Measurements from ENCODE around the gene PLCZ1. TPM values are rescaled to one million over a fixed set of nuclear protein-coding genes. Genes with fewer than 3 reads are reported as not detected.

PLCZ1 gene
- total RNA-seq, 1 donor: not detected

GRCh38 chr12:18658179-18658578 lies 79.6 kb downstream of the PLCZ1 start:
- no peak overlapping the region for H3K4me3 ChIP-seq (ENCODE audit: low read depth, low read length)
- TF ChIP-seq, protein P1, sequence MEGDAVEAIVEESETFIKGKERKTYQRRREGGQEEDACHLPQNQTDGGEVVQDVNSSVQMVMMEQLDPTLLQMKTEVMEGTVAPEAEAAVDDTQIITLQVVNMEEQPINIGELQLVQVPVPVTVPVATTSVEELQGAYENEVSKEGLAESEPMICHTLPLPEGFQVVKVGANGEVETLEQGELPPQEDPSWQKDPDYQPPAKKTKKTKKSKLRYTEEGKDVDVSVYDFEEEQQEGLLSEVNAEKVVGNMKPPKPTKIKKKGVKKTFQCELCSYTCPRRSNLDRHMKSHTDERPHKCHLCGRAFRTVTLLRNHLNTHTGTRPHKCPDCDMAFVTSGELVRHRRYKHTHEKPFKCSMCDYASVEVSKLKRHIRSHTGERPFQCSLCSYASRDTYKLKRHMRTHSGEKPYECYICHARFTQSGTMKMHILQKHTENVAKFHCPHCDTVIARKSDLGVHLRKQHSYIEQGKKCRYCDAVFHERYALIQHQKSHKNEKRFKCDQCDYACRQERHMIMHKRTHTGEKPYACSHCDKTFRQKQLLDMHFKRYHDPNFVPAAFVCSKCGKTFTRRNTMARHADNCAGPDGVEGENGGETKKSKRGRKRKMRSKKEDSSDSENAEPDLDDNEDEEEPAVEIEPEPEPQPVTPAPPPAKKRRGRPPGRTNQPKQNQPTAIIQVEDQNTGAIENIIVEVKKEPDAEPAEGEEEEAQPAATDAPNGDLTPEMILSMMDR (IDR thresholded peaks at IDR 0.05; ENCODE audit: insufficient read depth, low read depth, low read length): no peak
- DNase-seq (ENCODE audit: low read depth): no peak

- TF ChIP-seq, protein P1 (IDR thresholded peaks at IDR 0.05; ENCODE audit: insufficient read depth, low read depth, low read length): no peak
- no peak for DNase-seq (ENCODE audit: low read depth)
- no peak overlapping the region for H3K4me3 ChIP-seq (ENCODE audit: low read depth, low read length)
These were observed 82.5 kb downstream of the PLCZ1 start for GRCh38 chr12:18655351-18655750.

DNA sequence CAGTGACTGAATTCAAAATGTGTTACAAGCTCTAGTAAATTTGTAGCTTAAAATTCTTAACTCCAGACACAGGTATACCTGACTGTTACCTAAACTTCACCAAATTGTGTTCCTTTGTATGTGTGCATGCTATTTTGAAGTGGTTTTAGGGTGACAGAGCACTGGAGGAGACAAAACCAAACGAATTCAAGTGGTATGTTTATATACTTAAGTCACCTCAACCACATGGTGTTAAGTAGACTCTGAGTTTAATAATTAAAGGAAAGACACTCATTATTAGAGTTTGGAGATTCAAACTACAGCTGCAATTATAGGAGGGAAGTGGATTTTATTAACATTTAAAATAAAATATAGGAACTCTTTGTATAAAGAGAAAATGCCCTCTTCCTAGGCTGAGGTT lies 84.3 kb downstream of the PLCZ1 start:
- no peak for DNase-seq (ENCODE audit: low read depth)
- H3K4me3 ChIP-seq (ENCODE audit: low read depth, low read length): no peak overlapping the region
- TF ChIP-seq, protein P1 (IDR thresholded peaks at IDR 0.05; ENCODE audit: insufficient read depth, low read depth, low read length): no peak

DNA sequence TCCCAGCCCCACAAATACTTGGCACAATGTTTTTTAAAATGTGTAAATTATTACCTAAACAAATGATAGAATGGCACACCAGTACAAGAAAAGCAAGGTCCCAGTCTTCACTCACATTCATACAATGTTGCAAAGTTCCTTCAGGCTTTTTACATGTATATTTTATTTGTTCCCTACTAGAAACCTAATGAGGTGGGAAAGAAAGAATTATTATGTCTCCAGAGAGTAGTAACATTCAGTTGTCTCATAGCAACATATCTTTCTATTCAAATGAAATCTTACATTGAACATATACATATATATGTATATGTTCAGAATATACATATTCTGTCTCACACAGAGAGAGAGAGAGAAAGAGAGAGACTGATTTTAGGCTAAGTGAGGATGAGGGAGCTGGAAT lies 85.2 kb downstream of the PLCZ1 start:
- TF ChIP-seq, protein P1 (IDR thresholded peaks at IDR 0.05; ENCODE audit: insufficient read depth, low read depth, low read length): no peak
- no peak overlapping the region for H3K4me3 ChIP-seq (ENCODE audit: low read depth, low read length)
- DNase-seq (ENCODE audit: low read depth): no peak

DNA sequence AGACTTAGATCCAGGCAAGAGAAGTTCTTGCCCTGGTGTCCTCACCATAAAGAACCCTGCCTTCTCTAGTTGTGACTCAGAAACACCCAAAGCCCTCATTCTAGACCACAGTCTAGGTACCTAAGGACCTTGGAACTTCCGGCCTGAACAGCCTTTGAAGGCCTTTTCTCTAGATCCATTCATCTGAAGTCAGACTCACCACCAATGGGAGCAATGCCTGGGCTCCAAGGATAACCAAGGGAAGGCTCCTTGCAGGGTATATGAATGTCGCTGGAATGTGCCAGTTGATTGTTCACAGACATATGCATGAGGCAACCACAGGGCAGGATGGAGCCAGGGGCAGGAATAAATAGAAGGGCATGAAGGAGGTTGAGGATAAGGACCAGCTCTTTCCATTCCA lies 86.3 kb downstream of the PLCZ1 start:
- TF ChIP-seq, protein P1 (IDR thresholded peaks at IDR 0.05; ENCODE audit: insufficient read depth, low read depth, low read length): no peak
- H3K4me3 ChIP-seq (ENCODE audit: low read depth, low read length): no peak overlapping the region
- DNase-seq (ENCODE audit: low read depth): no peak

GRCh38 chr12:18646286-18646890 lies 91.4 kb downstream of the PLCZ1 start:
- H3K4me3 ChIP-seq (ENCODE audit: low read depth, low read length): no peak overlapping the region
- TF ChIP-seq, protein P1 (IDR thresholded peaks at IDR 0.05; ENCODE audit: insufficient read depth, low read depth, low read length): no peak
- DNase-seq (ENCODE audit: low read depth): no peak

DNA sequence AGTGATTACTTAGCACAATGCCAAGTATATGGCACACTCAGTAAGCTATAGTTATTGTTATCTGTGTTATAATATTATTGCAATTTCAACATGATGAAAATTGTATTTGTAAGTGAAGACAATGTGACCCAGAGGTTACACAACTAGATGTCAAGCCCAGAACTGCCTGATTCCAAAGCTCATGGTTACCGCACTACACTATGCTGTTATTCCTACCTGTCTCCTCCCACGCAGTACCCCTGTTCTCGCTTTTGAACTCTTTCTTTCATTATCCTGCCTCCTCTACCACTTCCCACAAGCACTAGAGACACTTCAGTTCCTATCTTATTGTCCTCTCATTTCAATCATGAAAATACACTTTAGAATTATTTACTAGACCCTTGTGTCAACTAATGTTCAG lies 93.2 kb downstream of the PLCZ1 start:
- TF ChIP-seq, protein P1 (IDR thresholded peaks at IDR 0.05; ENCODE audit: insufficient read depth, low read depth, low read length): no peak
- no peak for DNase-seq (ENCODE audit: low read depth)

More for the DNA sequence above, 93.2 kb downstream of the PLCZ1 start:
- no peak overlapping the region for H3K4me3 ChIP-seq (ENCODE audit: low read depth, low read length)
